Stimulated activated CD4-positive, alpha-beta T cell treated with anti-CD3 and anti-CD28 coated beads, TNF-alpha, amount 100 ng/mL, for 1 hour (primary cell): ENCODE data around the gene CDC45.

Experiments
- DNase-seq, 3 donors: peaks; one replicate each; pipeline ENCODE4 v3.0.0-alpha.2; 2020; ENCODE audit warnings: low read depth in 3 of 3, low spot score in 1 of 3

CDC45 gene

DNA sequence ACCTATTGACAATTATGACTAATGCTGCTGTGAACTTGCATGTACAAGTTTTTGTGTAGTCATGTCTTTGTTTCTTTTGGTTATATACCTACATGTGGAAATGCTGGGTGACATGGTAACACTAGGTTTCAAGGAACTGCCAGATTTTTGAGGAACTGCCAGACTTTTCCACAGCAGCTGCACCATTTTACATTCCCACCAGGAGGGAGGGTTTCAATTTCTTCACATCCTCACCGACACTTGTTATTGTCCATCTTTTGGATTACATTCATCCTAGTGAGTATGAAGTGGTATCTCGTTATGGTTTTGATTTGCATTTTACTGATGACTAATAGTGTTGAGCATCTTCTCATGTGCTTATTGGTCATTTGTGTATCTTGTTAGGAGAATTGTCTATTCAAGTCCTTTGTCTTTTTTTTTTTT, 31.2 kb downstream of the CDC45 start:
- DNase-seq = no peak

DNA sequence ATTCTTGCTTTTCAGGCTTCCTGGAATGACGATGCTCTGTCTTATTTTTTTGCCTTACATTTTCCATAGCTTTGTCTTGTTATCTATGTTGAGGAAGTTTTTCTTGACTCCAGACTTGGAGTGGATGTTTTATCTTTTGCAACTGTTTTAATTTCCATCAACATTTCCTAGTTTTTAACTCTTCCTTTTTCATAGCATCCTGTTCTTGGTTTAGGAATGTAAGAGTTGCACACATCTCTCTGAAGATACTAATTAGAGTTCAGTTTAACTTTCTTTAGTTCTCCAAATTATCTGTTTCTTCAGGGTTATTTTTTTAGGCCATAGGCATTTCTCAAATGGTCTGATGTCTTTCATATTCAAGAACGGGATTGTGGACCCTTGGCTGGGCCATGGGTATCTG, 34.1 kb downstream of the CDC45 start:
- no peak for DNase-seq

DNA sequence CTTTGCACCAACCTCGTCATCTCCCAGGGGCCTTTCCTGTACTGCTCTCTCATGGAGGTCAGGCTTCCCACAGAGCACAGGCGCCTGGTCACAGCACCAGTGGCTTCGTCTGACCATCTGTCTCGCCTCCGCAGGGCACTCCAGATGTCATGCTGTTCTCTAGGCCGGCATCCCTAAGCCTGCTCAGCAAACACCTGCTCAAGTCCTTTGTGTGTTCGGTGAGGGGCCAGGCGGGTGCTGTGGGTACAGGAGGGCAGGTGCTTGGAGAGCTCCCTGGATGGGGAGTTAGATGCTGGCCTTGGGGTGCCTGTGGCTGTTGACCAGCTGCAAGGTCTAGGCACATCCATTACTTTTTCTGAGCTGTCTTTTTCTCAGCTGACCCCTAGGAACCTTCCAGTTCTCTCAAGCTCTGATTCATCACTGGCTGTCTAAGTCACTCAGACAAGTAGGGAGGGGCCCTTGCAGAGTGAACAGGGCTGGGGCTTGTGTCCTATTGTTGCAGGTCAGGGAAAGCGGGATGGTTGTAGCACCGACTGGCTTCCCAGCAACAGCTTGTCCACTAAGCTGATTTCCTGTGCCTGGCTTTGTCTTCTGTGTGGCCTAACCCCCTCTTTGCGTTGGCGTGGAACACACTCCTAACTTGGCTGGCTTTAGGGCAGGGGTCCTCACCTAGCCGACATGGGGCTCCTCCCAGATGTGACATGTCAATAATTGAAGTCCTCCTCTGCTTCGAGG, 35.3 kb downstream of the CDC45 start:
- no peak for DNase-seq

DNA sequence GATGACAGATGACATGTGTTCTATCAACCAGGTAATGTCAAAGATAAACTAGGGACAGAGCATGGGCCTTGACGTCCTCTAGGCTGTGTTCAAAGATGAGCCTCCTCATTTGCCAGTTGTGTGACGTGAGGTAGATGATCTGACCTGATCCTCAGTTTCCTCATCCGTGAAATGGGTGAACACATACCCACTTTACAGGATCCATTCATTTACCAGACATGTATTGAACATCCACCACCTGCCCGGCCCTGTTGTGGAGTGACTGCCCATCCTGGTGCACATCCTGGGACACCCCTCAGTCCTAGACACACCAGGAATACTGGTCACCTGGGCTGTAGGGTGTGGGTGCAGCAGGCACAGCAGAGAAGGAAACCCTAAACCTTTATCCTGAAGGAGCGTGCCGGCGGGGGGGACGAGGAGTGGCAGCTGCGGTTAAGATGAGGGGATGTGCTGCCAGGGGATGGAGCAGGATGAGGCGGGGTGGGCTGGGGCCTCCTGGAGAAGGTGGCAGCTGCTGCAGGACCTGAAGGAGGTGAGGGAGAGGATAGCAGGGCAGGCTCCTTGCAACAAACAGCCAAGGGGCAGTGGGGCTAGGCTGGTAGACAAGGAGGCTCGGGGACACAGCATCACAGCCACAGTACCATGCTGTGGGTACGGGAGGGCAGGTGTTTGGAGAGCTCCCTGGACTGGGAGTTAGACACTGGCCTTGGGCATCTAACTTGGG, 36.1 kb downstream of the CDC45 start:
- no peak for DNase-seq

DNA sequence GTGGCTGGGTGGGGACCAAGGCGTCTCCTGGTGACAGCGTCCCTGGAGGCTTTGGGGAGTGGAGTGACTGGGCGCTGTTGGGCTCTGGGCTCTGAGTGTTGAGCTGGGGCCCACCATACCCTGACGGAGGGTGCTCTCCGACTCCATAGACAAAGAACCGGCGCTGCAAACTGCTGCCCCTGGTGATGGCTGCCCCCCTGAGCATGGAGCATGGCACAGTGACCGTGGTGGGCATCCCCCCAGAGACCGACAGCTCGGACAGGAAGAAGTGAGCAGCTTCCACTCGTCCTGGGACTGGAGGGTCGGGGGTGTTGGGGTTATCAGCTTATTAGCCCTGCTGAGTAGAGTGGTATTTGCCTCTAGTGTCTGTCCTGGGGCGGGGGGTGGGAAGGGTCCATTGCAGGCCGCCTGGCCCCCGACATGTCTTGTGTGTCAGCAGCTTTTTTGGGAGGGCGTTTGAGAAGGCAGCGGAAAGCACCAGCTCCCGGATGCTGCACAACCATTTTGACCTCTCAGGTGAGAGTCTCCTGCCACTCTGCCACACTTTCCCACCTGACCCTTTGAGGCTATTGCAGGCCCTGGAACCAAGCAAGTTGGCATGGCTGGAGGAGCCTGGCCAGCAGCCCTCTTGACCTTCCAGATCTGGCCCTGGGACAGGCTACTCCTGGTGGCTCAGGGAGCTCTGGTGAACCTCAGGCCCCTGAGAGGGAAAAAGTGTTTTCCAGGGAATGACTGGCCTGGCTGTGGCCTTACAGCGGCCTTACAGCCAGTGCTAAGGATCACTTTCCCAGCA, 36.9 kb downstream of the CDC45 start:
- DNase-seq = no peak

DNA sequence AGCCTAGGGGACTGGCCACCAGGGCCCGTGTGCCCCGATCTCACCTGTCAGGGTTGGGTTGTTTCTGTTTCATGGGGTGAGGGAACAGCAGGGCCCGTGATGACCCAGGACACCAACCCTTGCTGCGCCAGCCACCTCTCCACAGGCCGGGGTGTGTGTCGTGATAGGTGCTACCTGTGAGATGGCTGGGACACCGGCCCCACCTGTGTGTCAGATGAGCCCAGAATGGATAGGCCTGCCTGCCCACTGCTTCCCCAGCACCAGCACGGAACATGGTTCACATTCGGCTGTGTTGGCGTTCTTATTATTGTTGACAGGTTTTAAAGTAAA, 37.4 kb downstream of the CDC45 start:
- no peak for DNase-seq

DNA sequence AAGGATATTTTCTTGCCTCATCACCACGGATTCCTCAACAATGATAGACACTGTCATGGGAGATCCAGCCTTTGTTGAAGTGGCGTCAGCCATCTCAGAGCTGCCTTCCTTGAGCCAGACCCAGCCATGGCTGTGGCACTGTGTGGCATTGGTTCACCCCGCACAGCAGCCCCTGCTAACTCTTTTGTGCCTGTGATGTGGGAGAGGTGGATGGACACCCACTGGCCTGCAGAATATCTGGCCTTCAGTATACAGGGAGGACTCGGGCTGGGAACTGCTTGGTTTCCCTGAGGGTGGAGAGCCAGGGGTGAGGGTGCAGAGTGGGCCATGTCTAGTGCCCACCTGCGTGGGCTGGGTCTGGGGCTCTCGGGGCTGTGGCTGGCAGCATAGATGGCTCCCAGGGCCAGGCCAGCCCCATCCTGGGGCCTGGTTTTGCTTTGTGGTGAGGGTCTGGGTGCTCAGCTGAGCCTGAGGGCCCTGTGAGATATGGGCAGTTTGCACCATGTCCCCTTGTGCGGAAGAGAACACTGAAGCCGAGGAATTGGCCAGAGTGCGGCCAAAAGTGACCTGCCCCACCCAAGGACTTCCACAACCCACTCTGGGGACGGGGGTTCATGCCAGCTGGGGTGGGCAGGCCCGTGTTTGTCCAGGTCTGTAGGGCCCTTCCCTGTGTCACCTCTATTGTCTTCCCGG, 38.3 kb downstream of the CDC45 start:
- no peak for DNase-seq

DNA sequence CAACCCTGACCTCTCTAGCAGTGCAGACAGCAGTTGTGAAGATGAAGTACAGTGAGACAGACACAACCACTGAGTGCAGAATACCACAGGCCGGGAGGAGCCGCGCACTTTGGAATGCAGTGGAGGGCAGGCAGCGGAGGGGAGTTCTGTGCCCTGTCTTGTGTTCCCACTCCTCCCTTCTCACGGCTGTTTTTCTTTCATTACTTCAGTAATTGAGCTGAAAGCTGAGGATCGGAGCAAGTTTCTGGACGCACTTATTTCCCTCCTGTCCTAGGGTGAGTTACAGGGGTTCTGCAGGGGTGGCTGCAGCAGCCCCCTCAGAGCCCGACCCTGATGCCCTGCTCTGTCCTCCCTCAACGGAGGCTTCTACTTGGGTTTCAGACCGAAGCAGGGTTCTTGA, 38.9 kb downstream of the CDC45 start:
- DNase-seq = no peak

DNA sequence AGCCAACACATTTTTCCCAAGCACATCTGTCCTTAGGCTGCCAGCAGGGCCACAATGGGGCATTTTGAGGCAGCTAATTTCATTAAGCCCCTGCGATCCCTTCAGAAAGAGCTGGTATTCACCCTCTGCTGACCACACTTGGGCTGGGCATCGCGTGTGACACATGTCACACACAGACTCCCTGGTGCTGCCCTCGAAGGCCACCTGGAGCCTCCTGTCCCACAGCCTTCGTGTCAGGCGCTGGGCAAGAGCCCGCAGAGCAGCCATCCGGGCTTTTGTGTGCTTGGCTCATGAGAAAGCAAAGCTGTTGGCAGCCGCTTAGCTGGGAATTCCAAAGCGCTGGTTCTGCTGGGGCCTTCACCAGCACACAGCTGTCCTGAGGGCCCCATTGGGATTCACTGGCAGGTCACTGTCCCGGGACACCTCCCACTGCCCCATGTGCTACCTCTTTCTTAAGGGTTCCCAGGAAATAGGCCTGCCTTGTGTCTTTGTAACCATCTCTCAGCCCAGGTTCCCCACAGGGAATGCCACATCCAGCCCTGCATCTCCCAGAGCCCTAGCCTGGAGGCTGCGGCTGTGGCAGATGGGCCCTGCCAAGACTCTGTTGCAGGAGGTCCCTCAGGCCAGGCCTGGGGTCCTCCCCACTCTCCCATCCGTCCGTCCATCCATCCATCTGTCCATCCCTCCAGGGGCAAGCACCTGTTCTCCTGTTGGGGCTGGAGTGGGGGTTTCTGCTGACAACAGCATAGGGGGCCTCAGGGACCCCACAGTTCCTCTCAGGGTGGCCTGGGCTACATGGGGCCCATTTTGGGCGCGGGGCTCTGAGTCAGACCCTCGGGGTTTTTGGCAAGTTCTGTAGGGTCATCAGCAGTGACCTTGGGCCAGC, 39.6 kb downstream of the CDC45 start:
- DNase-seq = no peak

DNA sequence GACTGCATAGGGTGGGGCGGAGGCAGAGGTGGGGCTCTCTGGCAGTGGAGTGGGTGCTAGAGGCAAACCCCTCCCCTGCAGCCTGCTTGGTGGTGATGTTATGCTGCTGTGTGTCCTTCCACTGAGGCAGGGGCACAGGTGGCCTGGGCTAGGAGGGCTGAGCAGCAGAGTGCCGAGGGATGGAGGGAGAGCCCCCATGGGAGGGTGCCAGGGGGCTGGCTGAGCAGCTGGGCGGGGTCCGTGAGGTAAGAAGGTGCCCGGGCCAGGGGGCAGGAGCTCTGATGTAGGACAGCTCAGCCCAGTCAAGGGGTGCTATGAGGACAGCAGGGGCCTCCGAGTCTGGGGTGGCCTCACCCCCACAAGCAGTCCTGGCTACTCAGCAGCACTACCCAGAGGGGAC, 40.3 kb downstream of the CDC45 start:
- no peak for DNase-seq

DNA sequence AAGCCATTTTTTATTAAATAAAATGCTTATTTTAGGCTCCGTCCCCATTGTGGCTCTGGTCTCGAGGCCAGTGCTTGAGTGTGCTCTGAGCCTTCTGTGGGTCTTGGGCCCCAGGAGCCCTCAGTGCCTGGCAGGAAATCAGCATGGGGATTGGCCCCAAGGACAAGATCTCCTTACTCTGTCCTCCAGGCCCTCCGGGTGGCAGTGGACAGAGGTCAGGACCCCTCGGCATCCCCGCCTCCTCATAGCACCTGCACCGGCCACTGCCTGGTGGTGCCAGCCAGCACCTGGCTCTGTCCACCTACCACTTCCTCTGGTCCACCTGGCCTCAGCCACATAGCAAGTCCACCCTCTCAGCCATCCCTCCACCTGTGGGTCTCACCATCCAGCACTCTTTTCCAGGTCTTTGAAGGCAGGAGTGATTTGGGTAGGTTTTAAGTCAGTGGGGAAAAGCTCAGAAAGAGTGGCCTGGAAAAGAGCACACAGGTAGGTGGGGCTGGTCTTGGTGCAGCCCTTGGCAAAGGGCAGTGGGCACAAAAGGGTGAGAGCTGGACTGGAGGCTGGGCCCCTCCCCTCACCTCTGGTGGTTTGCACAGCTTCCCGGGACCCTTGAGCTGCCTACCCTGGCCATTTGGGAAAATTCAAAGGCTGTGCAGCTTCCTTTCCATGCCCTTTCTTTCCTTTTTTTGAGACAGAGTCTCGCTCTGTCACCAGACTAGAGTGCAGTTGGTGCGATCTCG, 41.0 kb downstream of the CDC45 start:
- DNase-seq = no peak

DNA sequence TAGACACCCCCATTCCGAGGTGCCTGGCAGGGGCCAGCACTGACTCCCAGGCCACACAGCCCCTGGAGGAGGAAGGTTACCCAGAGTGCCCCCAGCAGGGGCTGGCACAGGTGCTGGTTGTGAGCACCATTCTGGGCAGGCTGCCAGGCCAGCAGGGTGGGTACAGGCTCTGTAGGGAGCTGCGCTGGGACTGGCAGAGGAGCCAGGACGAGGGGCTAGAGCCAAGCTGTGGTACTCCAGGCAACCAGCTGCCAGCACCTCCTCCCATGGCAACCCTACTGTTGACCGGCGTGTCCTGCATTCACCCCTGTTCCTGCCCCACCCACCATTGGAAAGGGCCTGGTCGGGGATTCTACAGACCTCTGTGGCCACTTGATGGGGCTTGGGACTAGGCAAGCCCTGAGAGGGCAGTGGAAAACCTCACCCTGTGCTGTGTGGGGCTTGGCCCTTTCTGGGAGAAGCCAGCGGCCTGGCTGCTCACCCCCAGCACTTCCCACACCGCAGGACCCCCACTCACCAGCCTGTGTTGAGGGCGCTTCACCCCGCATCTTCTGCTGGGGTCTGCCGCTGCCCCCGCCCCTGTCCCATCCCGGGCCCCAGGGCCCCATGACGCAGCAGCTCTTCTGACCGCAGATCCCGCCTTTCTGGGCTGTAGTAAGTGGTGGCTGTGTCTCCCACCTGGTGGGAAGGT, 42.6 kb downstream of the CDC45 start:
- DNase-seq = no peak

DNA sequence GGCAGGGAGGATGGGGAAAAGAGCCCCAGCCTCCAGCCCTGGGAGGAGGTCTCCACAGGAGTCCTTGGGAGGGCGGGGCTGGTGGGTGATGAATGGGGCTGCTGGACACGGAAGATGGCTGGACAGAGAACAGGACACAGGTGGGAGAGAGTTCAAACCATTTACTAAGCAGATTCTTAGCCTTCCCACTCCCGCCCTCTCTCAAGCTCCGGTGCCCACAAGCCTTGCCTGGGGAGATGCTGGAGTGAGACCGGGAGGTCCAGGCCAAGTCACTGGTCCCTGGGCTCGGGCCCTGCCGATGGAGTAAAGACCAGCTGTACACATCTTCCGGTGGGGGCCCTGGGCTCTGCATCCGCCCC, 43.1 kb downstream of the CDC45 start:
- no peak for DNase-seq

DNA sequence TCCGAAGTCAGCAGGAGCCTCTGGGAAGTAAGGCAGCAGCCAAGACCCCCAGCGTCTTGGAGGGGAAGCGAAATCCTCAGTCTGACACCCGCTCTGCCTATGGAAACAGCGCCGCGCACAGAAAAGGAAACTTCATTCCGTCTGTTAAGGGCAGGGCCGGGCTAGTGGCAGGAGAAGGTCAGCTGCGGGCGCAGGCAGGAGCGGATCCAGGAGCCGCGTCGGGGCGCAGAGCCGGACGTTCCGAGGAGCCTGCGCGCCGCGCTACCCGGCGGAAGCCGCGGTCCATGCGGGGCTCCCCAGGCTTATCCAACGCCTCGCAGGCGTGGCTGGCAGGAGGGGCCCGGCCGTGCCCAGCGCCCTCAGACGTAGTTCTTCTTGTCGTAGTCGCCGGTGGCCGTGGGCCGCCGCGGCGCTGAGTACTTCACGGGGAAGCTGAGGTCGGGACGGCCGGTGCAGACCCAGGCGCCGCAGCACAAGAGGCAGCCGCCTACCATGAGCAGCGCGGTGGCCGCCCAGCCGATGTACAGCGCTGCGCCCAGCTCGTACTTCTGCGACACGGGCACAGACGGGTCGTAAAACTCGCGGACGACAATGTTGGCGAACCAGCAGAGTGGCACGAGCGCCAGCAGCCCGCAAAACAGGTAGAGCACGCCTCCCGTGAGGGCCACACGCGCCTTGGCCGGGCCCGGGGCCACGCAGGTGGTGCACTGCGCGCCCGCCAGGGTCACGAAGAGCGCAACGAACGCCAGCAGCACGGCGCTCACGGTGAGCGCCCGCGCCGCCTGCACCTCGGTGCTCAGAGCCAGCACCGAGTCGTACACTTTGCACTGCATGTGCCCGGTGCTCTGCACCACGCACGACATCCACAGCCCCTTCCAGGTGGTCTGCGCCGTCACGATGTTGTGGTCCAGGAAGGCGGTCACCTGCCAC, 43.8 kb downstream of the CDC45 start:
- DNase-seq = no peak

DNA sequence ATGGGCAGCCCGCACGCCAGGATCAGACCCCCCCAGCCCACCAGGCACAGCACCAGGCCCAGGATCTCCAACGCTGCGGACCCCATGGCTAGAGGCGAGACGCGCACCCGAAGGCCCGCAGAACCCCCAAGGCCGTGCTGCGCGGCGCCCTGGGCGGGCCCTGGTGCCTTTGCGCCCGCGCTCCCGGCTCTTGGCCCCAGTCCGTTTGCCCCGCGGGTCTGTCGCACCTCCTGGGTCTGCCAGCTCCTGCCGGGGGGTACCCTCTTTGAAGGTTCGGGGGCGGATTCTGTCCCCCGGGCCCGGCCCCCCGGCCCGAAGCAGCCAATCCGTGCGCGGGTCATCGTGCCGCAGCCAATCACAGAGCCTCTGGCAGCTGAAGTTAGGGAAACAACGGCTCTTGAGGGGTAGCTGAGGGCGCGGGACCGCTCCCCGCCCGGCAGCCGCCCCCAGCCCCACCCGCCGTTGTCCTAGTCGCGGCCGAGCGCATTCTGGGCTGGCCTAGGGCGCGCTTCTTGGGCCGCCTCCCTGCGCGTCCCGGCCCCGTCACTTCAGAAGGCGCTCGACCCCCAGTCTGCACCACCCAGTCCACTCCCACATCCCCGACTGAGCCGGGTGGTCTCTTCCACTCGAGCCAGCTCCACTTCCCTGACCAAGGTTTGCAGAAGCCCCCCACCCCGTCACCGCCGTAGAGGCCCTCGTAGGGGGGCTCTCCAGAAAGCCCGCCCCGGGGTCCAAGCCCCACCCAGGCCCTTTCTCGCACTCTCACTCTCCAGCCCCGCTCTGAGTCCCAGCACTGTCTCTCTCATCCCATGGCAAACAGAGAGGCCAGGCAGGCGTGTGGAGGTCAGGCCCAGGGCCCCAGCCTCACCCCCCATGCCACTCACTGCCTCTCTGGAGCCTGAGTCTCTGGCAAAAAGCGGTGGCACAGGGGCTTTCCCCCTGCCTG, 44.7 kb downstream of the CDC45 start, which contains the start of gene CLDN5:
TSS of gene CLDN5 (minus strand) at position 241 of the 946 bp plus-strand sequence. CDS start at position 86, 155 bp downstream.
- no peak for DNase-seq

DNA sequence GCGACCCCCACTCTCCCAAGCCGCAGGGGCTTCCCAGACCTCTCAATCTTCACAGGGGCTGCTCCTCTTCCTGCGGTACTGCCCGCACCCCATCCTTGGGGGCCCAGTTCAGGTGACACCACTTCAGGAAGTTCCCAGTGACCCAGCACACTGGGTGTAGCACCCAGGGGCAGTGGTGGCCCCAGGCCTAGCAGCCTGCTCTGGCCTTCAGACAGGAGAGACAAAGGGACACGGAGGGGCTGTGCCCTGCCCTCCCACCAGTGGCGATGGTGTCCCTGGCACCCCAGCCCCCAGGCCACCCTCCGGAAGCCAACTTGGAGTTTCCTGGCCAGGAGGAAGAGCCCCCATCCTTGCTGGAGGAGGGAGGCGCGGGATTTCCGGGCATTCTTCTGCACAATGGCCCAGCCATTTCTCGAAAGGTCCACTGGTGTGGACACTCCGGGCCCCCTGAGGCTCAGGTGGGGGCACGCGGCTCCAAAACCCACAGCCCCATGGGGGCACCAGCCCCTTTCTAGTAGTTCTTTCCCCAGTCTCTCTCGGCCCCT, 45.5 kb downstream of the CDC45 start:
- no peak for DNase-seq

DNA sequence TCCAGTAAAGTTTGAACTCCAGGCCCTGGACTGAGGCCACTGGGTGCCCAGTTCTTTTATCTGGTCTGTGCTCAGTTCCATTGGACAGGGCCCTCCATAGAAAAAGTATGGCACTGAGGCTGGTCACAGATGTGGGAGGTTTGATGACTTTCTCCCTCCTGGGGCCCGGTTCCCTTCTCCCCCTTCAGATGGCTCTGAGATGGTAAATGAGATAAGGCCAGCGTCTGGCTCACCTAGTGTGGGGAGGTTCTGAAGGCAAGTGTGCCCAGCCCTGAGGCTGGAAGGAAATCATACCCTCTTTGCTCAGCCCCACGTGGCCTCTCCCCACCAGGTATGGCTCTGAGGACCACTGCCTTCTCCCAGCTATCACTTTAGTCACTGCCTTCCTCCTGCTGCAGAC, 45.9 kb downstream of the CDC45 start:
- no peak for DNase-seq
